PFSK-1 (cell line): ENCODE data around the gene C19orf25.

Experiments
- FOXP2 ChIP-seq: optimal IDR thresholded peaks from 2 replicates; pipeline ENCODE3; 2011; ENCODE audit warnings: borderline replicate concordance, control low read depth, inconsistent platforms; ENCODE audit not compliant: insufficient read depth; ENCODE audit errors: extremely low read length, extremely low read depth
- POLR2AphosphoS5 ChIP-seq: IDR thresholded peaks from 2 replicates; pipeline ENCODE4 v1.6.1; 2012; ENCODE audit warnings: low read depth, mild to moderate bottlenecking, control low read depth, low read length, moderate library complexity
- REST ChIP-seq, 2 experiments: IDR thresholded peaks; 2 replicates each; pipeline versions ENCODE4 v1.6.1 to v1.8.0; 2011 to 2012; ENCODE audit warnings: low read depth in 2 of 2, low read length in 2 of 2, control low read depth in 1 of 2, inconsistent platforms in 1 of 2, mild to moderate bottlenecking in 1 of 2, moderate library complexity in 1 of 2; ENCODE audit not compliant: insufficient read depth in 1 of 2
- SIN3A ChIP-seq: IDR thresholded peaks from 2 replicates; pipeline ENCODE4 v1.6.1; 2012; ENCODE audit warnings: mild to moderate bottlenecking, low read length, moderate library complexity, borderline replicate concordance; ENCODE audit not compliant: insufficient read depth
- TAF1 ChIP-seq: IDR thresholded peaks from 2 replicates; pipeline ENCODE4 v1.6.1; 2012; ENCODE audit warnings: low read length, control low read depth, borderline replicate concordance; ENCODE audit not compliant: insufficient read depth

Gene C19orf25

GRCh38 chr19:1496714-1497577 is 17.9 kb upstream of the C19orf25 start:
- TF ChIP-seq SIN3A (no peak), POLR2AphosphoS5 (no peak), FOXP2 (no peak), TAF1 (no peak), REST (IDR thresholded peaks at IDR 0.05; ENCODE audit: insufficient read depth in 1 of 2, low read depth in 2 of 2, low read length in 2 of 2) (no peak)

- no peak for TF ChIP-seq SIN3A
- no peak for TF ChIP-seq TAF1
- TF ChIP-seq POLR2AphosphoS5: no peak
- no peak for TF ChIP-seq REST (IDR thresholded peaks at IDR 0.05; ENCODE audit: insufficient read depth in 1 of 2, low read depth in 2 of 2, low read length in 2 of 2)
- no peak for TF ChIP-seq FOXP2
Measured at GRCh38 chr19:1495799-1496713, 17.0 kb upstream of the C19orf25 start.

GRCh38 chr19:1495051-1495798 is 16.2 kb upstream of the C19orf25 start:
- TF ChIP-seq SIN3A (no peak), FOXP2 (no peak), REST (IDR thresholded peaks at IDR 0.05; ENCODE audit: insufficient read depth in 1 of 2, low read depth in 2 of 2, low read length in 2 of 2) (no peak), POLR2AphosphoS5 (no peak), TAF1 (no peak)

GRCh38 chr19:1494115-1494815 is 15.2 kb upstream of the C19orf25 start:
- no peak for TF ChIP-seq FOXP2
- no peak for TF ChIP-seq SIN3A
- TF ChIP-seq REST (IDR thresholded peaks at IDR 0.05; ENCODE audit: insufficient read depth in 1 of 2, low read depth in 2 of 2, low read length in 2 of 2): no peak
- TF ChIP-seq TAF1: no peak
- TF ChIP-seq POLR2AphosphoS5: no peak
